ENCODE measurements around the gene TMA7B. TPM values are rescaled to one million over a fixed set of nuclear protein-coding genes. Genes with fewer than 3 reads are reported as not detected.

TMA7B gene
- total and polyA plus RNA-seq, 2 donors (not counting 3 experiments of a cell fraction or from before 2014, with no cell fraction given) = not detected

- no peaks in the 10 kb centered on the region for H3K9me1 ChIP-seq (replicated peaks; ENCODE audit: control insufficient read depth, extremely low read depth, insufficient read depth, low read length)
- no peaks in the 10 kb centered on the region for H4K20me1 ChIP-seq (replicated peaks; ENCODE audit: control insufficient read depth, extremely low read depth, insufficient read depth, low read length)
- no peak for FAIRE-seq
- no peaks in the 10 kb centered on the region for H3K9me3 ChIP-seq (replicated peaks; ENCODE audit: control insufficient read depth, insufficient read depth, low read length)
- peaks cover 3% of the 10 kb centered on the region for H3K4me1 ChIP-seq (ENCODE audit: control insufficient read depth, extremely low read depth, insufficient read depth, low read length)
- intact Hi-C loops (cut with micrococcal nuclease) (no loop called here), dilution Hi-C loops (cut with MboI; ENCODE audit: extremely low pct_ligation_motif_present, low sequenced_read_pairs) (no loop called here)
- CTCF ChIA-PET = interaction anchor here (1.0 to 2.0 kb wide), 2 partner anchors 63 to 64 kb away, joined by 4 to 10 read pairs; no protein-coding TSS in a partner anchor
- no peak overlapping the region for H3K4me2 ChIP-seq (ENCODE audit: insufficient read depth, low read length)
- H3K4me3 ChIP-seq (replicated peaks in 1 of 3; ENCODE audit: insufficient read depth in 1 of 3, low read depth in 1 of 3, low read length in 3 of 3) = no peak overlapping the region
- POLR2A ChIA-PET = no interaction called here
- no peak overlapping the region for H3K9ac ChIP-seq (replicated peaks; ENCODE audit: extremely low read depth, insufficient read depth, low read length)
- TF ChIP-seq CTCF (IDR thresholded peaks at IDR 0.05; ENCODE audit: extremely low read depth in 1 of 2, insufficient read depth in 1 of 2, low read depth in 1 of 2, low read length in 2 of 2) (no peak), MAX (IDR thresholded peaks at IDR 0.05; ENCODE audit: insufficient read depth, insufficient read length) (no peak), EZH2 (IDR thresholded peaks at IDR 0.05; ENCODE audit: borderline replicate concordance, low read depth, low read length, severe bottlenecking) (no peak), GATA2 (IDR thresholded peaks at IDR 0.05; ENCODE audit: insufficient read depth, insufficient read length, low read depth, low read length) (no peak), MYC (IDR thresholded peaks at IDR 0.05; ENCODE audit: low read depth, low read length) (no peak), FOS (IDR thresholded peaks at IDR 0.05; ENCODE audit: borderline replicate concordance, insufficient read depth, low read length) (no peak), JUN (IDR thresholded peaks at IDR 0.05; ENCODE audit: borderline replicate concordance, insufficient read depth, insufficient read length, low read depth) (no peak), POLR2A (IDR thresholded peaks at IDR 0.05; ENCODE audit: low read depth, low read length) (no peak), POLR2AphosphoS5 (IDR thresholded peaks at IDR 0.05; ENCODE audit: insufficient read depth, low read depth, low read length) (no peak)
- peaks cover under 1 to 2% of the 10 kb centered on the region in 2 experiments for H3K27me3 ChIP-seq (ENCODE audit: control insufficient read depth in 2 of 2, insufficient read depth in 2 of 2, low read length in 2 of 2)
- BruUV-seq (replicated peaks) = no TSS peak
- no peaks in the 10 kb centered on the region for H3K36me3 ChIP-seq (ENCODE audit: control insufficient read depth in 2 of 2, extremely low read depth in 1 of 2, insufficient read depth in 2 of 2, low read length in 2 of 2)
- DNase-seq (ENCODE audit: low read depth, low spot score) = no peak
- H2AFZ ChIP-seq (ENCODE audit: low read depth, low read length) = no peak overlapping the region
- no peak overlapping the region for H3K27ac ChIP-seq (ENCODE audit: insufficient read depth, low read depth, low read length)
- H3K79me2 ChIP-seq (ENCODE audit: control insufficient read depth, insufficient read depth, low read length) = no peaks in the 10 kb centered on the region
These were observed 872 bp downstream of the TMA7B start for GRCh38 chr22:39960791-39961746.

Measured in endothelial cell of umbilical vein (primary cell).